Upper lobe of left lung (tissue), 4 donors: ENCODE results near the gene BANP.

Source experiments
- EP300 ChIP-seq, 4 donors: sonication (generic); formaldehyde crosslinking; IDR thresholded peaks; one replicate each; pipeline ENCODE4 v1.5.1; 2017; ENCODE audit warnings: antibody characterized with exemption in 4 of 4, control low read depth in 2 of 4
- POLR2A ChIP-seq, 4 donors: fragments of 450-650 bp; IDR thresholded peaks; one replicate each; pipeline ENCODE4 v1.5.1; 2016 to 2017; ENCODE audit warnings: antibody characterized with exemption in 4 of 4, mild to moderate bottlenecking in 2 of 4
- TF ChIP-seq, protein P1 (sequence below), 6 experiments: fragments of 450-650 bp in 4 of 6; fragments of 200-600 bp in 2 of 6; sonication (generic) in 2 of 6; IDR thresholded peaks; one replicate each; pipeline ENCODE4 v1.5.1; 2016 to 2019; ENCODE audit warnings: antibody characterized with exemption in 6 of 6

DNA sequence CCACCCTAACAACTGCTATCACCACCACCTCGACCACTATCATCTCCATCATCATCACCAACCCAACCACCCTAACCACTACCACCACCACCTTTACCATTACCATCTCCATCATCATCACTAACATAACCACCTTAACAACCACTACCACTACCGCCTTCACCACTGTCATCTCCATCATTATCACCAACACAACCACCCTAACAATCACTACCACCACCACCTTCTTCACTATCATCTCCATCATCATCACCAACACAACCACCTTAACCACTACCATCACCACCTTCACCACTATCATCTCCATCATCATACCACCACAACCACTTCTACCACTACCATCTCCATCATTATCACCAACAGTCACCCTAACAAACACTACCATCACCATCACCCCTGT lies 101.4 kb downstream of the BANP start:
- TF ChIP-seq POLR2A (IDR thresholded peaks at IDR 0.05) (no peak), EP300 (IDR thresholded peaks at IDR 0.05) (no peak)
- TF ChIP-seq, protein P1, sequence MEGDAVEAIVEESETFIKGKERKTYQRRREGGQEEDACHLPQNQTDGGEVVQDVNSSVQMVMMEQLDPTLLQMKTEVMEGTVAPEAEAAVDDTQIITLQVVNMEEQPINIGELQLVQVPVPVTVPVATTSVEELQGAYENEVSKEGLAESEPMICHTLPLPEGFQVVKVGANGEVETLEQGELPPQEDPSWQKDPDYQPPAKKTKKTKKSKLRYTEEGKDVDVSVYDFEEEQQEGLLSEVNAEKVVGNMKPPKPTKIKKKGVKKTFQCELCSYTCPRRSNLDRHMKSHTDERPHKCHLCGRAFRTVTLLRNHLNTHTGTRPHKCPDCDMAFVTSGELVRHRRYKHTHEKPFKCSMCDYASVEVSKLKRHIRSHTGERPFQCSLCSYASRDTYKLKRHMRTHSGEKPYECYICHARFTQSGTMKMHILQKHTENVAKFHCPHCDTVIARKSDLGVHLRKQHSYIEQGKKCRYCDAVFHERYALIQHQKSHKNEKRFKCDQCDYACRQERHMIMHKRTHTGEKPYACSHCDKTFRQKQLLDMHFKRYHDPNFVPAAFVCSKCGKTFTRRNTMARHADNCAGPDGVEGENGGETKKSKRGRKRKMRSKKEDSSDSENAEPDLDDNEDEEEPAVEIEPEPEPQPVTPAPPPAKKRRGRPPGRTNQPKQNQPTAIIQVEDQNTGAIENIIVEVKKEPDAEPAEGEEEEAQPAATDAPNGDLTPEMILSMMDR (IDR thresholded peaks at IDR 0.05): no peak
